Measurements from ENCODE around the gene PPP1CA.

PPP1CA gene

DNA sequence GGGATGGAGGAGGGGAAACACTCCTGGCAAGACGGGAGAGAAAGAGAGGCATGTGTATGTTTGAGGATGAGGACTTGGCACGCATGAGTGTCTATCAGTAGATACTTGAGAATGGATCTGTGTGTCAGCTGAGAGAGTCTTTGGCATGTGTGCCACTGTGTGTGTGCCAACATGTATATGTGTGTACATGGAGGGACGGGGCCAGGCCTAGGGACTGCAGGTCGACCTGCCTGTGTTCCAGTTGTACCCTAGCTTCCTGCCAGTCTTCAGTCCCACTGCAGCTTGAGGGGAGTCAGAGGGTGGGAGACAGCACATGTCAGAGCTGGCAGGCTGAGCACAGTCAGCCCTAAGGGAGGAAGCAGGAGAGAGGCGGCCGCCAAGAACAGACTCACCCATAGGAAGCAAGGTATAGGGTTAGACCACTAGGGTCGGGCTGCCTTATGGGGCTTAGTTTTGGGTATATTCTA lies 33.9 kb downstream of the PPP1CA start:
- DNase-seq = no peak

DNA sequence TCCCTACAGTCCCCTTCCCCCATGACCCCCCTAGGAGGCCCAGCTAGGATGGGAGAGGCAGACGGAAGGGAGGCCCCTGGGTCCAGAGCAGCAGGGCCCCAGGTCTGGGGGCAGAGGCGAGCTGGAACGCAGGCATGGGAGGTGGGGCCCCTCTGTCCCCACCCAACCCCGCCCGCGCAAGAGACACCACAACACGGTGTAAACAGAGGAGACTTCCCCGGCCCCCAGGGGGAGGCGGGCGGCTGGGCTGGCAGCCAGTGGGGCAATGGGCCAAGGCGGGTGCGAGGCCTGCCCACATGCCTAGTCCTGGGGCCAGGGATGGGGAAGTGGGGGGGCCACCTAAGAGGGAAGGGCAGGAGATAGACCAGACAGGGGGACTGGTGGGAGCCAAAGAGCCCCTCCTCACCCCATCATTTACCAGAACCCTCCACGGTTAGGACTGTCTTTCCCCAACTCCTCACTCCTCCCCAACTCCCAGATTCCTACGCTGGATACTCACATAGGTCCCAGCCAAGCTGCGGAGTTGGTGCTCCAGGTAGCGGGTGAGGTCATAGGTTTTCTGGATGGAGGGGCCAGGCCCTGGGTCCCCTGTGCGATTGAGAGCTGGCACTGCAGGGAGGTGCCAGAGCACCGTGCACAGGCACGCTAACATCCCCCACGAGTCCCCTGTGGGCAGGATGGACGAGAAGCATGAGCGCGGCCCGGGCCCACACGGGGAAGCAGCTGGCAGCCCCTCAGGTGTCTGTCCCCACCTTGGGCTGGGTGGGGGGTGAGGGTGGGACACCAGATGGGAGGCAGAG lies 34.5 kb downstream of the PPP1CA start:
- no peak for DNase-seq

- DNase-seq = no peak
These were observed 35.1 kb downstream of the PPP1CA start for GRCh38 chr11:67366546-67366945.

GRCh38 chr11:67365736-67366444 lies 35.8 kb downstream of the PPP1CA start:
- no peak for DNase-seq

DNA sequence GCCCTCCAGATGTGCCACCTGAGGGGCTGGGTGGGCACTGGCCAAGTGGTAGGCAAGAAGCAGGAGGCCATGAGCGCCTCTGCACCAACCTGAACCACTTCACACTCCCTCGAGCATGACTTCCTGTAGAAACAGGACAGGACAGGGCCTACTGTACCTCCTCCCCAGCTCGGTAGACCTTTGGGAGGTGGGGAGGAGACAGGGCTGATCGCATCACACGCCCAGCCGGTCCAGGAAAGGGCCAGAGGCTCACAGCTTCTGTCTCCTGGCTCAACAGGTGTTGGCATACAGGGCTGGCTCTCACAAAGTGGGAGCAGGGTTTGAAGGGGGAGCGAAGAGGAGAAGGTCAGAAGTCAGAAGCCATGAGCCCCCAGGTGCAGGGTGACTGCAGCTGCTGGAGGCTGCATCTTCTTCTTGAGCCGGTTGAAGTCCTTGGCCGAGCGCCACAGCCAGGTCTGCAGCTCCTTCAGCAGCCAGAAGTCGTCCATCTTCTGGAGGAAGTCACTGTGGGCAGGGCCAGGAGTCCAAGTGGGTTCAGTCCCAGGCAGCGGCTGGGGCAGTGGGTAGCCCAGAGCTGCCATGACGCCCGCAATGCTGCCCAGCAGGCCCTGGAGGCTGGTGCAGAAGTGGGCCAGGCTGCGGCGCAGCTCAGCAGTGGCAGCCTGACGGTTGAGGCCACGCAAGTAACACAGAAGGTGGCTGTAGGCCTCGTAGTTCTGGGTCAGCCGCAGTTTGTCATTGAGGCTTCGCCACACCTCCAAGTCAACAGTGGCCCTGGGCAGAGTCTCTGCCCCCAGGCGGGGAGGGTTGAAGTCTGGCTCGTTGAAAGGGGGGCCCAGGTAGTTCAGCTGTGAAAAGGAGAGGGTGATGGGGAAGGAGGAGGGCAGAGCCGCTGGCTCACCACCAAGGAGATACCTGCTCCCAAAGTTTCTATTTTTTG lies 36.6 kb downstream of the PPP1CA start:
- no peak for DNase-seq

DNA sequence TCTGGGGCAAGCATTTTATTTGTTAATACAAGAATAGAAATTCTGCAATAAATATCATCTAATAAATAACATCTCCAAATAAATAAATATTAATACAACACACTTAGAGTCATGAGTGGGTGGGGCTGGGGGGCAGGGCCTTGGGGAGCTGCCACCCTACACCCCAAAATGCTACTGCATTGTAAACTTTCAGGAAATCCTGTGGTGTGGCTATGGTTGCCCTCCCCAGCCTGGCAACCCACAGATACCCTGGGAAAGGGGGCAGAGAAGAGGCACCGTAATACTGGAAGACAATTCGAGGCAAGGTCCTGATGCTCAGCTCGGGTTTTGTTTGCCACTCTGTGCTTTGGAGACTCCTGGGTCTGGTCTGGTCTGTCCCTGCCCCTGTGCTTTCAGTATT lies 37.5 kb downstream of the PPP1CA start:
- DNase-seq = no peak

GRCh38 chr11:67357831-67358670 lies 43.6 kb downstream of the PPP1CA start:
- DNase-seq = no peak

GRCh38 chr11:67356864-67357561 lies 44.6 kb downstream of the PPP1CA start:
- peak; percentile 81 for DNase-seq

DNA sequence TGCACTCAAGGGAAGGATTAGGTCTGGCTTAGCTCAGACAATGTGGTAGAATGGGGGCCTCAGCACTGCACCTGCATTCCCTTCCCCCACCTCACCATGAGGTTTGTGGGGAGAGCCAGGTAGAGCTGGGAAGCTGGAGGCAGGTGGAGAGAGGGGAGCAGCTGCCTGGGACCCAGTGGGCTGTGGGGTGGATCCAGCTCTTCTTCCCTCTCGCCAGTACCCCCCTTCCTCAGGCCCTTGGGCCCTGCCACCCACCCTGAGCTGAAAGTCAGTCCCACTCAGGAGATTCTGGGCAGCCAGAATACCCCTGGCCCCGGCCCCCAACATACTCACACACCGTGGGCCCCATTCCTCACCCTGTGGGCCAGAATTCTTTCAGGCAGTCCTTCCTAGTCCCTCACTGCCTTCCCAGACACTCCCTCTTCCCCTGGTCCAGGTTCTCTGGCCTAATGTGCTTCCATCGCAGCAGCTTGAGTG lies 45.2 kb downstream of the PPP1CA start:
- no peak for DNase-seq

GRCh38 chr11:67355794-67356386 lies 45.8 kb downstream of the PPP1CA start:
- DNase-seq = no peak

- DNase-seq = no peak
These were observed 46.5 kb downstream of the PPP1CA start for GRCh38 chr11:67355023-67355793.

GRCh38 chr11:67354075-67355022 lies 47.3 kb downstream of the PPP1CA start:
- DNase-seq = peak; percentile 30

DNA sequence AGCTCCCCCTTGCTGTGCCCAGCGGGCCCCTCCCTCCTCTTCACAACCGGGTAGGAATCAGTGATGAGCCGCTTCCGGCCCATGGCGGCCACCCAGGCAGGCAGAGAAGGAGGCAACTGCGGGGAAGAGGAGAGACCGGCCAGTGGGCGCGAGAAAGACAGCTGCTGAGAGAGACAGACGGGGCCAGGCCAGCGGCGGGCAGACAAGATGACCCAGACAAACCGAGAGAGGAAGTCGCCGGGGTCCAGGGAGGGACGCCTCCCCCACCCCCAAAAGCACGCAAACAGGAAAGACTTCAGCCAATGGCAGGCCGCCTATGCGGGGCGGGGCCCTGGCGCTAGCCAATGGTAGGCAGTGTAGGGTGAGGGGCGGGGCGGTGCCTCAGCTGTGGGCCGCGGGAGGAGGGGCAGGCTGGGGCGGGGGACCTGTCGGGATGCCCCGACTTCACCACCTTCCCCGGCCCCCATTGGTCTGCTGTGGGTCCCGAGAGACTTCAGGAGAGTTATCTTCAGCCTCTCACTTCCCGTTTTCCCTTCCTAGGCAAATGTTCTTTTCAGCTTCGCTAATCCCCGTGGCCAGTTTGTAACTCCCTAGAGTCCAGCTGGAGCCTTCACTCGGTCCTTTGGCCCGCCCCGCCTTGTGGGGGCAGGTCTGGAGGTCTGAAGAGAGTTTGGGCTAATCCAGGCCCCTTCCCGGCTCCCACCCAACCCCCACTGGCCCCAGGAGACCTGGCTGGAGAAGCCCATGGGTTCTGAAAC lies 48.2 kb downstream of the PPP1CA start, which contains the start of gene POLD4:
Gene POLD4 (minus strand): TSS at position 230 of the 758 bp plus-strand sequence. CDS start 147 bp downstream, at position 83.
- peak; percentile 96 for DNase-seq

GRCh38 chr11:67352546-67353316 lies 48.9 kb downstream of the PPP1CA start:
- no peak for DNase-seq

- DNase-seq = peak; percentile 75
These were observed 50.2 kb downstream of the PPP1CA start for GRCh38 chr11:67351275-67352005.

GRCh38 chr11:67349928-67350465 lies 51.7 kb downstream of the PPP1CA start:
- no peak for DNase-seq
